Endothelial cell (in vitro differentiated cells): ENCODE measurements around the gene CCL25. TPM values are rescaled to one million over a fixed set of nuclear protein-coding genes. Genes with fewer than 3 reads are reported as not detected.

Source experiments
- DNase-seq: peaks from one replicate; pipeline ENCODE4 v3.0.0; 2021; ENCODE audit warnings: low spot score
- H3K27ac Mint-ChIP-seq: one replicate; pipeline ENCODE4 v1.8.0; 2021; ENCODE audit warnings: mixed read lengths, inconsistent platforms; ENCODE audit not compliant: unreplicated experiment
- H3K27me3 Mint-ChIP-seq: one replicate; pipeline ENCODE4 v1.8.0; 2021; ENCODE audit warnings: mild to moderate bottlenecking, moderate library complexity, mixed read lengths, inconsistent platforms; ENCODE audit not compliant: unreplicated experiment
- H3K36me3 Mint-ChIP-seq: one replicate; pipeline ENCODE4 v1.8.0; 2021; ENCODE audit warnings: mild to moderate bottlenecking, low read depth, mixed read lengths, inconsistent platforms; ENCODE audit not compliant: unreplicated experiment
- H3K4me1 Mint-ChIP-seq: one replicate; pipeline ENCODE4 v1.8.0; 2021; ENCODE audit warnings: mild to moderate bottlenecking, mixed read lengths, inconsistent platforms; ENCODE audit not compliant: unreplicated experiment
- H3K4me3 Mint-ChIP-seq: one replicate; pipeline ENCODE4 v1.8.0; 2021; ENCODE audit warnings: mild to moderate bottlenecking, mixed read lengths, inconsistent platforms; ENCODE audit not compliant: unreplicated experiment
- H3K9me3 Mint-ChIP-seq: one replicate; pipeline ENCODE4 v1.8.0; 2021; ENCODE audit warnings: mixed read lengths, inconsistent platforms; ENCODE audit not compliant: unreplicated experiment
- CTCF ChIP-seq: fragments of 200-600 bp; sonication (generic); IDR thresholded peaks from one replicate; pipeline ENCODE4 v1.5.0; 2021; ENCODE audit warnings: antibody characterized with exemption; ENCODE audit not compliant: unreplicated experiment
- total RNA-seq: library from RNA; stranded (reverse); fragmentation: NEBNext Ultra II Directional; extraction: Animal tissue kit (Norgen Biotek cat#: 25700); gene quantifications from one replicate; pipeline ENCODE4 v1.2.1, GENCODE V29; 2021; ENCODE audit not compliant: unreplicated experiment

Gene CCL25
- total RNA-seq, 1 donor from 2014 or later: not detected

- H3K9me3 Mint-ChIP-seq: no peaks in the 10 kb centered on the region
- DNase-seq: no peak
- peaks cover 7% of the 10 kb centered on the region for H3K27me3 Mint-ChIP-seq
- no peak overlapping the region for H3K27ac Mint-ChIP-seq
- H3K4me1 Mint-ChIP-seq: no peaks in the 10 kb centered on the region
- peaks cover 4% of the 10 kb centered on the region for H3K36me3 Mint-ChIP-seq
- no peak for TF ChIP-seq CTCF
- no peak overlapping the region for H3K4me3 Mint-ChIP-seq
Observed at GRCh38 chr19:8109890-8110662, 57.5 kb downstream of the CCL25 start.

GRCh38 chr19:8110931-8111330, 58.4 kb downstream of the CCL25 start:
- no peak for DNase-seq
- no peaks in the 10 kb centered on the region for H3K36me3 Mint-ChIP-seq
- H3K27ac Mint-ChIP-seq: no peak overlapping the region
- peaks cover 7% of the 10 kb centered on the region for H3K27me3 Mint-ChIP-seq
- TF ChIP-seq CTCF: no peak
- H3K4me3 Mint-ChIP-seq: no peak overlapping the region
- H3K4me1 Mint-ChIP-seq: no peaks in the 10 kb centered on the region
- no peaks in the 10 kb centered on the region for H3K9me3 Mint-ChIP-seq

- Mint-ChIP-seq H3K27me3 (peaks cover 7% of the 10 kb centered on the region), H3K36me3 (peaks cover 3% of the 10 kb centered on the region), H3K4me3 (no peak overlapping the region), H3K4me1 (no peaks in the 10 kb centered on the region), H3K9me3 (no peaks in the 10 kb centered on the region), H3K27ac (no peak overlapping the region)
- TF ChIP-seq CTCF: no peak
- no peak for DNase-seq
Observed at GRCh38 chr19:8111376-8111775, 58.8 kb downstream of the CCL25 start.

Other genes with a start within 250 kb of the CCL25 start
- gene EVI5L, start 222.5 kb upstream of the CCL25 start, total RNA-seq: 20.4 TPM
- 0.23 TPM for gene PRR36, start 178.4 kb upstream of the CCL25 start, total RNA-seq
- 0.08 TPM for gene LRRC8E, start 164.2 kb upstream of the CCL25 start, total RNA-seq
- gene MAP2K7, start 148.9 kb upstream of the CCL25 start, total RNA-seq: 31.1 TPM
- not detected for gene TGFBR3L, start 137.9 kb upstream of the CCL25 start, total RNA-seq
- 13.5 TPM for gene SNAPC2, start 132.4 kb upstream of the CCL25 start, total RNA-seq
- 18.3 TPM for gene CTXN1, start 126.6 kb upstream of the CCL25 start, total RNA-seq
- 46.5 TPM for gene TIMM44, start 109.1 kb upstream of the CCL25 start, total RNA-seq
- gene ELAVL1, start 47.1 kb upstream of the CCL25 start, total RNA-seq: 135 TPM
- 15.5 TPM for gene FBN3, start 96.8 kb downstream of the CCL25 start, total RNA-seq
- gene CERS4, start 156.6 kb downstream of the CCL25 start, total RNA-seq: 34.2 TPM